Keratinocyte (primary cell): ENCODE measurements around the gene UNKL. TPM values are rescaled to one million over a fixed set of nuclear protein-coding genes. Genes with fewer than 3 reads are reported as not detected.

ENCODE experiments used
- DNase-seq: peaks from one replicate; pipeline ENCODE4 v3.0.0-alpha.2; 2011; ENCODE audit warnings: low read depth, missing footprints, low spot score
- FAIRE-seq: peaks from 2 replicates; lab custom pipeline; 2011; peaks lifted over from hg19 to GRCh38; lab: Jason Lieb, UNC
- H2AFZ ChIP-seq: 2 replicates; pipeline ENCODE4 v1.6.0; 2012; ENCODE audit warnings: low read length, control low read depth, inconsistent platforms; ENCODE audit not compliant: control insufficient read depth
- H3K27ac ChIP-seq: 2 replicates; pipeline ENCODE4 v1.5.1; 2011; ENCODE audit warnings: low read length; ENCODE audit not compliant: control insufficient read depth, insufficient read depth
- H3K27me3 ChIP-seq: 3 replicates; pipeline ENCODE4 v1.6.0; 2011; ENCODE audit warnings: low read length; ENCODE audit not compliant: control insufficient read depth, insufficient read depth; ENCODE audit errors: extremely low read depth
- H3K36me3 ChIP-seq, 2 experiments: 2 replicates in 1 of 2; 3 replicates in 1 of 2; pipeline ENCODE4 v1.5.1; 2011; ENCODE audit warnings: low read length in 2 of 2, mild to moderate bottlenecking in 1 of 2; ENCODE audit not compliant: control insufficient read depth in 2 of 2, insufficient read depth in 2 of 2; ENCODE audit errors: extremely low read depth in 1 of 2
- H3K4me1 ChIP-seq: 3 replicates; pipeline ENCODE4 v1.5.1; 2011; ENCODE audit warnings: low read length; ENCODE audit not compliant: control insufficient read depth, insufficient read depth; ENCODE audit errors: extremely low read depth
- H3K4me2 ChIP-seq: 3 replicates; pipeline ENCODE4 v1.6.0; 2011; ENCODE audit warnings: low read depth, low read length; ENCODE audit not compliant: control insufficient read depth, insufficient read depth; ENCODE audit errors: extremely low read depth
- H3K4me3 ChIP-seq, 3 experiments: fragments of 200-600 bp in 1 of 3; sonication (generic) in 1 of 3; 2 replicates in 2 of 3; 3 replicates in 1 of 3; pipeline ENCODE4 v1.5.1; 2011 to 2016; ENCODE audit warnings: low read length in 3 of 3, mild to moderate bottlenecking in 3 of 3, control low read depth in 2 of 3, inconsistent platforms in 1 of 3, low read depth in 1 of 3, mixed read lengths in 1 of 3, mixed run types in 1 of 3, moderate library complexity in 1 of 3; ENCODE audit not compliant: control insufficient read depth in 2 of 3, insufficient read depth in 2 of 3; ENCODE audit errors: extremely low read depth in 1 of 3
- H3K79me2 ChIP-seq: 2 replicates; pipeline ENCODE4 v1.6.0; 2012; ENCODE audit warnings: low read length; ENCODE audit not compliant: control insufficient read depth, insufficient read depth
- H3K9ac ChIP-seq: 3 replicates; pipeline ENCODE4 v1.6.0; 2011; ENCODE audit warnings: low read length; ENCODE audit not compliant: control insufficient read depth, insufficient read depth; ENCODE audit errors: extremely low read depth
- H3K9me1 ChIP-seq: 3 replicates; pipeline ENCODE4 v1.6.0; 2011; ENCODE audit warnings: low read length; ENCODE audit not compliant: control insufficient read depth, insufficient read depth; ENCODE audit errors: extremely low read depth
- H3K9me3 ChIP-seq: 2 replicates; pipeline ENCODE4 v1.5.1; 2012; ENCODE audit warnings: low read depth, low read length; ENCODE audit not compliant: control insufficient read depth
- H4K20me1 ChIP-seq: 3 replicates; pipeline ENCODE4 v1.6.0; 2011; ENCODE audit warnings: low read length; ENCODE audit not compliant: control insufficient read depth, insufficient read depth; ENCODE audit errors: extremely low read depth
- EZH2 ChIP-seq: IDR thresholded peaks from one replicate; pipeline ENCODE4 v1.6.1; 2012; ENCODE audit warnings: inconsistent platforms, mild to moderate bottlenecking, low read length, moderate library complexity
- dilution Hi-C: fragments of 300-500 bp; cut with MboI; formaldehyde crosslinking; loops from one replicate; pipeline ENCODE4 v1.7.0; 2020; ENCODE audit warnings: low sequenced_read_pairs; ENCODE audit not compliant: extremely low pct_ligation_motif_present
- polyA plus RNA-seq, 5 experiments: library from polyadenylated mRNA; depleted of rRNA in 3 of 5; stranded (reverse) in 3 of 5; stranded (forward) in 1 of 5; unstranded in 1 of 5; fragments of >200 nt; gene quantifications; 1 replicate in 1 of 5; 2 replicates in 3 of 5; 3 replicates in 1 of 5; pipeline versions ENCODE4 v1.2.1 to v1.2.3, GENCODE V29; 2011 to 2012; ENCODE audit warnings: missing spikeins in 2 of 5, low read depth in 1 of 5, low replicate concordance in 1 of 5
- TF ChIP-seq, protein P1 (sequence below), 3 experiments: IDR thresholded peaks in 1 of 3; conservative IDR thresholded peaks in 1 of 3; optimal IDR thresholded peaks in 1 of 3; 2 replicates in 2 of 3; 3 replicates in 1 of 3; pipeline versions ENCODE3 to v1.5.1; 2011; ENCODE audit warnings: low read length in 3 of 3, mild to moderate bottlenecking in 3 of 3, moderate library complexity in 2 of 3, control low read depth in 1 of 3, inconsistent platforms in 1 of 3; ENCODE audit not compliant: insufficient read depth in 2 of 3; ENCODE audit errors: extremely low read depth in 1 of 3

The UNKL gene
- polyA plus RNA-seq, 1 donor (not counting 4 experiments of a cell fraction or from before 2014, with no cell fraction given), result 2.3 TPM

DNA sequence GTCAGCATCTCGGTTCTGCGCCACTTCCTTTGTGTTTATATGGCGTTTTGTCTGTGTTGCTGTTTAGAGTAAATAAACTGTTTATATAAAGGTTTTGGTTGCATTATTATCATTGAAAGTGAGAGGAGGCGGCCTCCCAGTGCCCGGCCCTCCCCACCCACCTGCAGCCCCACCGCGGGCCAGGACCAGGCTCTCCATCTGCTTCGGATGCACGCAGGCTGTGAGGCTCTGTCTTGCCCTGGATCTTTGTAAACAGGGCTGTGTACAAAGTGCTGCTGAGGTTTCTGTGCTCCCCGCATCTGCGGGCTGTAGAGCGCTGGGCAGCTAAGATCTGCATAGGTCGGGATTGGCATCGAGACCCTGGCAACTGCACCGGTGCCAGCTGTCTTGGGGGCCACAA lies 89.2 kb downstream of the UNKL start:
- Histone ChIP-seq H3K4me2 (no peak overlapping the region), H3K27me3 (no peaks in the 10 kb centered on the region), H2AFZ (no peak overlapping the region), H3K9me3 (no peaks in the 10 kb centered on the region), H3K4me3 (no peak overlapping the region), H4K20me1 (peaks cover 3% of the 10 kb centered on the region), H3K36me3 (peaks cover 9 to 21% of the 10 kb centered on the region in 2 experiments), H3K79me2 (peaks cover under 1% of the 10 kb centered on the region), H3K9me1 (no peaks in the 10 kb centered on the region), H3K9ac (no peak overlapping the region), H3K4me1 (no peaks in the 10 kb centered on the region), H3K27ac (no peak overlapping the region)
- dilution Hi-C loops, result no loop called here
- no peak for DNase-seq
- TF ChIP-seq EZH2, result no peak
- TF ChIP-seq, protein P1, sequence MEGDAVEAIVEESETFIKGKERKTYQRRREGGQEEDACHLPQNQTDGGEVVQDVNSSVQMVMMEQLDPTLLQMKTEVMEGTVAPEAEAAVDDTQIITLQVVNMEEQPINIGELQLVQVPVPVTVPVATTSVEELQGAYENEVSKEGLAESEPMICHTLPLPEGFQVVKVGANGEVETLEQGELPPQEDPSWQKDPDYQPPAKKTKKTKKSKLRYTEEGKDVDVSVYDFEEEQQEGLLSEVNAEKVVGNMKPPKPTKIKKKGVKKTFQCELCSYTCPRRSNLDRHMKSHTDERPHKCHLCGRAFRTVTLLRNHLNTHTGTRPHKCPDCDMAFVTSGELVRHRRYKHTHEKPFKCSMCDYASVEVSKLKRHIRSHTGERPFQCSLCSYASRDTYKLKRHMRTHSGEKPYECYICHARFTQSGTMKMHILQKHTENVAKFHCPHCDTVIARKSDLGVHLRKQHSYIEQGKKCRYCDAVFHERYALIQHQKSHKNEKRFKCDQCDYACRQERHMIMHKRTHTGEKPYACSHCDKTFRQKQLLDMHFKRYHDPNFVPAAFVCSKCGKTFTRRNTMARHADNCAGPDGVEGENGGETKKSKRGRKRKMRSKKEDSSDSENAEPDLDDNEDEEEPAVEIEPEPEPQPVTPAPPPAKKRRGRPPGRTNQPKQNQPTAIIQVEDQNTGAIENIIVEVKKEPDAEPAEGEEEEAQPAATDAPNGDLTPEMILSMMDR (optimal IDR thresholded peaks at IDR 0.05 in 1 of 3, IDR thresholded peaks at IDR 0.05 in 1 of 3, conservative IDR thresholded peaks at IDR 0.05 in 1 of 3; ENCODE audit: extremely low read depth in 1 of 3, insufficient read depth in 2 of 3, low read length in 3 of 3), result no peak
- no peak for FAIRE-seq

DNA sequence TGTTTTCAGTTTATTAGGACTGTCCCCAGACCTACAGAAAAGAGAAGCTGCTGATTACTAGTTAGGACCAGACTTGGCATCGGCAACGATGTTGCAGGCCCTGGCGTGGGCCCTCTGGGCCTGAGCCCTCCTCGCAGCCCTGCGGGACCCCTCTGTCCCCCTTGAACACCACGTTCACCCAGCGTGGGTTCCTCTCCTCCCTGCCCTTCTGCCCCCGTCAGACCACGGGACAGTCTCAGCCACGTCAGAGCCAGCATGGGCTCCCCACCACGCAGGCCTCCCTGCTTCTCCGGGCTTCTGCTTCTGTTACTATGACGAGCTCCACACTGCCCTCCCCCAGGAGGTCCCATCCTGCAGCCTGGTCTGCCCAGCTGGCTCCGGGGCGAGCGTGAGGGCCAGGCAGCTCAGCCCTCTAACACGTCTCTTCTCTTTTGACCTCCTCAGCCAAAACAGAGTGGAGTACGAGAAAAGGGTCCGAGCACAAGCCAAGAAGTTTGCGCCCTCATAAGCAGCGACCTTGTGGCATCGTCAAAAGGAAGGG lies 90.1 kb downstream of the UNKL start:
- peaks cover 18 to 24% of the 10 kb centered on the region in 2 experiments for H3K36me3 ChIP-seq
- no peaks in the 10 kb centered on the region for H3K4me1 ChIP-seq
- FAIRE-seq (no peak), DNase-seq (no peak)
- no peaks in the 10 kb centered on the region for H3K27me3 ChIP-seq
- peaks cover 3% of the 10 kb centered on the region for H4K20me1 ChIP-seq
- no peak overlapping the region for H3K4me2 ChIP-seq
- peaks cover 8% of the 10 kb centered on the region for H3K79me2 ChIP-seq
- TF ChIP-seq EZH2, result no peak
- TF ChIP-seq, protein P1 (optimal IDR thresholded peaks at IDR 0.05 in 1 of 3, IDR thresholded peaks at IDR 0.05 in 1 of 3, conservative IDR thresholded peaks at IDR 0.05 in 1 of 3; ENCODE audit: extremely low read depth in 1 of 3, insufficient read depth in 2 of 3, low read length in 3 of 3), result no peak
- no peaks in the 10 kb centered on the region for H3K9me3 ChIP-seq
- no peak overlapping the region for H2AFZ ChIP-seq
- no peak overlapping the region for H3K4me3 ChIP-seq
- dilution Hi-C loops, result no loop called here
- H3K9ac ChIP-seq, result no peak overlapping the region
- no peaks in the 10 kb centered on the region for H3K9me1 ChIP-seq
- no peak overlapping the region for H3K27ac ChIP-seq
